ENCODE data around the gene LMAN2.

Gene LMAN2

GRCh38 chr5:177338251-177339106 lies 13.0 kb downstream of the LMAN2 start:
- H3K36me3 ChIP-seq (ENCODE audit: control insufficient read depth in 2 of 2, insufficient read depth in 1 of 2, low read length in 2 of 2) = peaks cover 23 to 73% of the 10 kb centered on the region in 2 experiments
- no peak overlapping the region for H3K27ac ChIP-seq (ENCODE audit: extremely low read depth, low read depth, low read length)
- CTCF ChIA-PET = interaction anchor here (0.9 kb wide), 1 partner anchor 12 kb away, joined by 4 read pairs; no protein-coding TSS in a partner anchor
- no peaks in the 10 kb centered on the region for H3K4me1 ChIP-seq (ENCODE audit: control insufficient read depth, insufficient read depth, low read length)
- no peaks in the 10 kb centered on the region for H3K9me3 ChIP-seq (ENCODE audit: control insufficient read depth, insufficient read depth, low read depth, low read length)
- POLR2A ChIA-PET = no interaction called here
- TF ChIP-seq ZNF785 (tag by site-specific recombination; IDR thresholded peaks at IDR 0.05) (no peak), ZNF302 (tag by site-specific recombination; IDR thresholded peaks at IDR 0.05; ENCODE audit: low read depth) (no peak), PRDM10 (tag by site-specific recombination; IDR thresholded peaks at IDR 0.05) (no peak), ZNF426 (tag by site-specific recombination; IDR thresholded peaks at IDR 0.05) (no peak), ZNF513 (tag by site-specific recombination; IDR thresholded peaks at IDR 0.05) (no peak), ZBTB1 (tag by site-specific recombination; IDR thresholded peaks at IDR 0.05) (no peak), ZNF530 (tag by site-specific recombination; IDR thresholded peaks at IDR 0.05; ENCODE audit: low read depth) (no peak)
- no peak overlapping the region for H3K4me3 ChIP-seq (ENCODE audit: low read depth, low read length)

GRCh38 chr5:177336603-177337494 lies 14.6 kb downstream of the LMAN2 start:
- CTCF ChIA-PET = interaction anchor here (0.7 to 1.6 kb wide), 5 partner anchors 9 to 65 kb away, joined by 3 to 6 read pairs (median 5); no protein-coding TSS in a partner anchor
- TF ChIP-seq ZNF341 (tag by site-specific recombination; IDR thresholded peaks at IDR 0.05; ENCODE audit: low read depth) (no peak), ZBTB6 (tag by site-specific recombination; IDR thresholded peaks at IDR 0.05) (no peak), ZNF514 (tag by site-specific recombination; IDR thresholded peaks at IDR 0.05) (no peak), EGR2 (tag by site-specific recombination; IDR thresholded peaks at IDR 0.05; ENCODE audit: low read depth) (no peak)
- no peak overlapping the region for H3K4me3 ChIP-seq (ENCODE audit: low read depth, low read length)
- H3K9me3 ChIP-seq (ENCODE audit: control insufficient read depth, insufficient read depth, low read depth, low read length) = no peaks in the 10 kb centered on the region
- POLR2A ChIA-PET = interaction anchor here (0.5 to 1.8 kb wide), 5 partner anchors 13 to 118 kb away, joined by 3 to 8 read pairs (median 4); partner anchors contain the start of gene LMAN2
- H3K4me1 ChIP-seq (ENCODE audit: control insufficient read depth, insufficient read depth, low read length) = no peaks in the 10 kb centered on the region
- H3K27ac ChIP-seq (ENCODE audit: extremely low read depth, low read depth, low read length) = no peak overlapping the region
- H3K36me3 ChIP-seq (ENCODE audit: control insufficient read depth in 2 of 2, insufficient read depth in 1 of 2, low read length in 2 of 2) = peaks cover 15 to 87% of the 10 kb centered on the region in 2 experiments
